ENCODE results near the gene YWHAB.
"Not testable (repeated sequence)": the region's sequence is repeated elsewhere in the genome, so short reads cannot be mapped to it uniquely, and the experiment has no call there.

YWHAB gene

GRCh38 chr20:44869471-44869870 is 16.0 kb upstream of the YWHAB start:
- DNase-seq = no peak

GRCh38 chr20:44882360-44882759 is 3.1 kb upstream of the YWHAB start:
- DNase-seq = not testable (repeated sequence)

- no peak for DNase-seq
These were observed 2.1 kb upstream of the YWHAB start for GRCh38 chr20:44883214-44883902.

GRCh38 chr20:44884907-44885391 is 556 bp upstream of the YWHAB start:
- DNase-seq = no peak

- no peak for DNase-seq
These were observed 754 bp downstream of the YWHAB start for GRCh38 chr20:44886266-44886651.

- DNase-seq = no peak
These were observed 1.3 kb downstream of the YWHAB start for GRCh38 chr20:44886828-44887227.

- DNase-seq = no peak
These were observed 2.0 kb downstream of the YWHAB start for GRCh38 chr20:44887466-44887865.

- DNase-seq = no peak
These were observed 3.0 kb downstream of the YWHAB start for GRCh38 chr20:44888226-44889103.

GRCh38 chr20:44891826-44892225 is 6.3 kb downstream of the YWHAB start:
- no peak for DNase-seq

- DNase-seq = no peak
These were observed 9.5 kb downstream of the YWHAB start for GRCh38 chr20:44894959-44895358.

- DNase-seq = no peak
These were observed 11.1 kb downstream of the YWHAB start for GRCh38 chr20:44896583-44896982.

- DNase-seq = no peak
These were observed 11.6 kb downstream of the YWHAB start for GRCh38 chr20:44897133-44897532.

- no peak for DNase-seq
These were observed 14.8 kb downstream of the YWHAB start for GRCh38 chr20:44900231-44900854.

GRCh38 chr20:44901974-44902373 is 16.5 kb downstream of the YWHAB start:
- DNase-seq = peak in 1 of 2 donors; percentile 21

GRCh38 chr20:44904377-44904776 is 18.9 kb downstream of the YWHAB start:
- DNase-seq = no peak

GRCh38 chr20:44908987-44909871 is 23.7 kb downstream of the YWHAB start:
- DNase-seq = no peak

GRCh38 chr20:44909872-44910689 is 24.6 kb downstream of the YWHAB start, which contains the start of gene PABPC1L:
Gene PABPC1L, plus strand, starts transcription at chr20:44910060. Its CDS starts 84 bp downstream, at chr20:44910144.
- DNase-seq = peak; percentile 79 to 82

GRCh38 chr20:44910690-44911262 is 25.3 kb downstream of the YWHAB start:
- no peak for DNase-seq

- peak; percentile 40 to 50 for DNase-seq
These were observed 25.9 kb downstream of the YWHAB start for GRCh38 chr20:44911264-44911921.

- no peak for DNase-seq
These were observed 26.7 kb downstream of the YWHAB start for GRCh38 chr20:44912189-44912588.

GRCh38 chr20:44914924-44915323 is 29.4 kb downstream of the YWHAB start:
- DNase-seq = no peak
